AG10803 (cell line): ENCODE data around the gene SPINK9.
"Not testable (repeated sequence)": the region's sequence is repeated elsewhere in the genome, so short reads cannot be mapped to it uniquely, and the experiment has no call there.

Experiments
- DNase-seq: peaks from one replicate; pipeline ENCODE4 v3.0.0; 2010; ENCODE audit warnings: low read depth
- H3K4me3 ChIP-seq: 2 replicates; pipeline ENCODE4 v1.5.1; 2011; ENCODE audit warnings: mild to moderate bottlenecking, low read length, control low read depth
- CTCF ChIP-seq: conservative IDR thresholded peaks from 2 replicates; pipeline ENCODE4 v1.5.1; 2011; ENCODE audit warnings: mild to moderate bottlenecking, low read length, control low read depth, inconsistent platforms

SPINK9 gene

GRCh38 chr5:148312153-148312552 lies 23.2 kb upstream of the SPINK9 start, which contains the start of gene SPINK7:
TSS of gene SPINK7 (plus strand) at chr5:148312423. CDS start at chr5:148312484, 61 bp downstream.
- no peak for TF ChIP-seq CTCF
- H3K4me3 ChIP-seq, result no peak within 1 kb of the TSS
- no peak for DNase-seq

- H3K4me3 ChIP-seq, result no peak overlapping the region
- TF ChIP-seq CTCF, result no peak
- DNase-seq, result no peak
Measured at GRCh38 chr5:148314187-148314586, 21.2 kb upstream of the SPINK9 start.

- DNase-seq, result no peak
- H3K4me3 ChIP-seq, result no peak overlapping the region
- no peak for TF ChIP-seq CTCF
Measured at GRCh38 chr5:148314731-148315130, 20.6 kb upstream of the SPINK9 start.

GRCh38 chr5:148320011-148320963 lies 15.1 kb upstream of the SPINK9 start:
- H3K4me3 ChIP-seq, result peak overlapping the region; percentile 39
- DNase-seq, result not testable (repeated sequence)

GRCh38 chr5:148333262-148333849 lies 2.0 kb upstream of the SPINK9 start:
- no peak for TF ChIP-seq CTCF
- DNase-seq, result no peak
- no peak overlapping the region for H3K4me3 ChIP-seq

GRCh38 chr5:148336704-148337435 lies 1.5 kb downstream of the SPINK9 start:
- H3K4me3 ChIP-seq, result no peak overlapping the region
- TF ChIP-seq CTCF, result no peak
- no peak for DNase-seq

- no peak overlapping the region for H3K4me3 ChIP-seq
- DNase-seq, result no peak
- TF ChIP-seq CTCF, result no peak
Measured at GRCh38 chr5:148342371-148343045, 7.1 kb downstream of the SPINK9 start.
